Activated B cell treated with CpG ODN at 0.5 μM for 24 hours (primary cell): ENCODE results near the gene PBX3. TPM values are rescaled to one million over a fixed set of nuclear protein-coding genes. Genes with fewer than 3 reads are reported as not detected.

Source experiments
- ATAC-seq: fragments of 200-7000 bp; cut with Tn5 transposase; one replicate; pipeline ENCODE4 v1.10.0; 2021; ENCODE audit warnings: low read depth, mild to moderate bottlenecking, moderate library complexity
- CTCF ChIA-PET: fragments of 350-600 bp; sonication (Branson Sonifier 250); formaldehyde crosslinking; loops from one replicate; lab custom pipeline; 2021; ENCODE audit warnings: antibody characterized with exemption; lab: Charles Lee
- POLR2A ChIA-PET: fragments of 350-600 bp; sonication (Branson Sonifier 250); formaldehyde crosslinking; loops from one replicate; lab custom pipeline; 2021; ENCODE audit warnings: antibody characterized with exemption; lab: Charles Lee
- DNase-seq: peaks from one replicate; pipeline ENCODE4 v3.0.0; 2022
- H3K27ac Mint-ChIP-seq: one replicate; pipeline ENCODE4 v1.8.0; 2020; ENCODE audit warnings: mixed read lengths
- H3K27me3 Mint-ChIP-seq: one replicate; pipeline ENCODE4 v1.8.0; 2021; ENCODE audit warnings: mixed read lengths
- H3K36me3 Mint-ChIP-seq: one replicate; pipeline ENCODE4 v1.8.0; 2021; ENCODE audit warnings: low read depth, mixed read lengths
- H3K4me1 Mint-ChIP-seq: one replicate; pipeline ENCODE4 v1.8.0; 2021; ENCODE audit warnings: mixed read lengths
- H3K4me3 Mint-ChIP-seq: one replicate; pipeline ENCODE4 v1.8.0; 2020; ENCODE audit warnings: mild to moderate bottlenecking, mixed read lengths
- H3K9me3 Mint-ChIP-seq: one replicate; pipeline ENCODE4 v1.8.0; 2020; ENCODE audit warnings: mixed read lengths
- intact Hi-C: fragments of 100-400 bp; cut with micrococcal nuclease; formaldehyde crosslinking; loops from one replicate; pipeline ENCODE4 v1.15.1; 2024
- total RNA-seq: library from RNA; stranded (reverse); gene quantifications from 2 replicates; pipeline ENCODE4 v1.2.3, GENCODE V29; 2022
- TF ChIP-seq, protein P1 (sequence below): fragments of 200-600 bp; IDR thresholded peaks from one replicate; pipeline ENCODE4 v1.8.0; 2022; ENCODE audit warnings: antibody characterized with exemption, mild to moderate bottlenecking

PBX3 gene
- total RNA-seq, 1 donor from 2014 or later, result 37.2 TPM

DNA sequence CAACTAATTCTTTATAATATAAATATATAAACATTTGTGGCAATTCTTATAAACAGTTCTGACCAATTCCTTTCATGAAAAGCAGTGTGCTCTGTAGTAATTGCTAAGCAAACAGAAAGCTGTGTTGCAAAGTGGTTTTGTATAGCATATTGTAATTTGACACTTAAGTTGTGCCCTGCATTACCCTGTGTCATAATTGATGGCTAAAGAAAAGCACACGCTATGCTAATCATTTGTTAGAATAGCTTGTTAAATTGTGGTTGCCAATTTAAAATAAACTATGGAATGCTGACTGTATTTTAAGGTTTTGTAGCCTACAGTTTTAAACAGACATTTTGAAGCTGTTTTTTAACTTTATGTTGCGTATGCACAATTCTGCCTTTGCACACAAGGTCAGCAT, 140.0 kb downstream of the PBX3 start:
- DNase-seq, result no peak
- Mint-ChIP-seq H3K4me3 (no peak overlapping the region), H3K36me3 (no peaks in the 10 kb centered on the region), H3K9me3 (no peaks in the 10 kb centered on the region), H3K27ac (no peak overlapping the region), H3K4me1 (peaks cover 23% of the 10 kb centered on the region), H3K27me3 (no peaks in the 10 kb centered on the region)
- ATAC-seq, result no peak
- CTCF ChIA-PET, result interaction anchor here (1.6 kb wide), 1 partner anchor 328 kb away, joined by 3 read pairs; no protein-coding TSS in a partner anchor
- TF ChIP-seq, protein P1, sequence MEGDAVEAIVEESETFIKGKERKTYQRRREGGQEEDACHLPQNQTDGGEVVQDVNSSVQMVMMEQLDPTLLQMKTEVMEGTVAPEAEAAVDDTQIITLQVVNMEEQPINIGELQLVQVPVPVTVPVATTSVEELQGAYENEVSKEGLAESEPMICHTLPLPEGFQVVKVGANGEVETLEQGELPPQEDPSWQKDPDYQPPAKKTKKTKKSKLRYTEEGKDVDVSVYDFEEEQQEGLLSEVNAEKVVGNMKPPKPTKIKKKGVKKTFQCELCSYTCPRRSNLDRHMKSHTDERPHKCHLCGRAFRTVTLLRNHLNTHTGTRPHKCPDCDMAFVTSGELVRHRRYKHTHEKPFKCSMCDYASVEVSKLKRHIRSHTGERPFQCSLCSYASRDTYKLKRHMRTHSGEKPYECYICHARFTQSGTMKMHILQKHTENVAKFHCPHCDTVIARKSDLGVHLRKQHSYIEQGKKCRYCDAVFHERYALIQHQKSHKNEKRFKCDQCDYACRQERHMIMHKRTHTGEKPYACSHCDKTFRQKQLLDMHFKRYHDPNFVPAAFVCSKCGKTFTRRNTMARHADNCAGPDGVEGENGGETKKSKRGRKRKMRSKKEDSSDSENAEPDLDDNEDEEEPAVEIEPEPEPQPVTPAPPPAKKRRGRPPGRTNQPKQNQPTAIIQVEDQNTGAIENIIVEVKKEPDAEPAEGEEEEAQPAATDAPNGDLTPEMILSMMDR, result no peak
- intact Hi-C loops, result loop anchor here (5.0 kb wide), 2 partner anchors 35 to 140 kb away; partner anchors contain the start of gene PBX3
- POLR2A ChIA-PET, result interaction anchor here (0.7 kb wide), 1 partner anchor 56 kb away, joined by 3 read pairs; no protein-coding TSS in a partner anchor

DNA sequence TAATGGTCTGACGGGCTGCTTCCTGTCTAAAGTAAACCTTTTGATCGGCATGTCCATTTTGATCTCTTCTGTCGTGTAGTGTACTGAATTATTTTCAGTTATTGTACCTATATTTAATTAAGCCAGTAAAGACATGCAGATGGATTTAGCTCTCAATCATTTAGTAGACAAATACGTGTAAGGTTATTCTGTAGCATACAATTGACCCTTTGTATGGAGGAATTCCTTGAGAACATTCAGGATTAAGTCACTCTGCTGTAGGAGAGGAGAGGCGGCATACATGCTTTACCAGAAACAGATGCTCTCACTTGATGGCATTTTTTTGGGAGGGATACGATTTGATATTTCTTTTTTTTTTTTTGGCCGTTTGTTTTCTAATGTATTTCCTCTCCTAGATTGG, 141.0 kb downstream of the PBX3 start:
- H3K9me3 Mint-ChIP-seq, result no peaks in the 10 kb centered on the region
- no peaks in the 10 kb centered on the region for H3K36me3 Mint-ChIP-seq
- TF ChIP-seq, protein P1, result no peak
- no peak for ATAC-seq
- ChIA-PET POLR2A (no interaction called here), CTCF (interaction anchor here (1.6 kb wide), 1 partner anchor 329 kb away, joined by 3 read pairs; no protein-coding TSS in a partner anchor)
- no peak overlapping the region for H3K4me3 Mint-ChIP-seq
- no peak for DNase-seq
- H3K27ac Mint-ChIP-seq, result no peak overlapping the region
- H3K4me1 Mint-ChIP-seq, result peaks cover 23% of the 10 kb centered on the region
- intact Hi-C loops, result loop anchor here (2.0 to 5.0 kb wide), 3 partner anchors 36 to 141 kb away; partner anchors contain the start of gene PBX3
- H3K27me3 Mint-ChIP-seq, result no peaks in the 10 kb centered on the region

DNA sequence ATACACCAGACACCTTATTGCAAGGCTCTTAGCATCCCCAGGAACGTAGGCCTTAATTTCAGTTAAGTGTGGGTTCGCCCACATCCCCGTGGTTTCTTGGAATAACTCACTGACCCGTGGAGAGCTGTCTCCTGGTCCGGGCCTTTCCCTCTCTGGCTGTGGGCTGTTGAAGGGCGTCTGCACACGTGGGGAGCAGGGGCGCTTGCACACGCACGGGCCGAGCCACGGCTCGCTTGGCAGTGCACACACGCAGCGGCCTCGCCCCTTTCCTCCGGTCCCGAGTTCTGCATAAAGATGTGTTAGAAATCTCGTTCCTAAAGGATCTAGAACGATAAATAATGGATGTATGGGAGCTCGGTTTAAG, 141.9 kb downstream of the PBX3 start:
- H3K27ac Mint-ChIP-seq, result no peak overlapping the region
- H3K36me3 Mint-ChIP-seq, result no peaks in the 10 kb centered on the region
- intact Hi-C loops, result loop anchor here (2.0 to 5.0 kb wide), 3 partner anchors 37 to 142 kb away; partner anchors contain the start of gene PBX3
- TF ChIP-seq, protein P1, result no peak
- H3K4me1 Mint-ChIP-seq, result peaks cover 23% of the 10 kb centered on the region
- ATAC-seq (peak; percentile 62), DNase-seq (peak; percentile 18)
- POLR2A ChIA-PET, result interaction anchor here (0.9 kb wide), 1 partner anchor 141 kb away, joined by 3 read pairs; no protein-coding TSS in a partner anchor
- no peaks in the 10 kb centered on the region for H3K9me3 Mint-ChIP-seq
- CTCF ChIA-PET, result no interaction called here
- no peaks in the 10 kb centered on the region for H3K27me3 Mint-ChIP-seq
- H3K4me3 Mint-ChIP-seq, result peak overlapping the region; percentile 87

DNA sequence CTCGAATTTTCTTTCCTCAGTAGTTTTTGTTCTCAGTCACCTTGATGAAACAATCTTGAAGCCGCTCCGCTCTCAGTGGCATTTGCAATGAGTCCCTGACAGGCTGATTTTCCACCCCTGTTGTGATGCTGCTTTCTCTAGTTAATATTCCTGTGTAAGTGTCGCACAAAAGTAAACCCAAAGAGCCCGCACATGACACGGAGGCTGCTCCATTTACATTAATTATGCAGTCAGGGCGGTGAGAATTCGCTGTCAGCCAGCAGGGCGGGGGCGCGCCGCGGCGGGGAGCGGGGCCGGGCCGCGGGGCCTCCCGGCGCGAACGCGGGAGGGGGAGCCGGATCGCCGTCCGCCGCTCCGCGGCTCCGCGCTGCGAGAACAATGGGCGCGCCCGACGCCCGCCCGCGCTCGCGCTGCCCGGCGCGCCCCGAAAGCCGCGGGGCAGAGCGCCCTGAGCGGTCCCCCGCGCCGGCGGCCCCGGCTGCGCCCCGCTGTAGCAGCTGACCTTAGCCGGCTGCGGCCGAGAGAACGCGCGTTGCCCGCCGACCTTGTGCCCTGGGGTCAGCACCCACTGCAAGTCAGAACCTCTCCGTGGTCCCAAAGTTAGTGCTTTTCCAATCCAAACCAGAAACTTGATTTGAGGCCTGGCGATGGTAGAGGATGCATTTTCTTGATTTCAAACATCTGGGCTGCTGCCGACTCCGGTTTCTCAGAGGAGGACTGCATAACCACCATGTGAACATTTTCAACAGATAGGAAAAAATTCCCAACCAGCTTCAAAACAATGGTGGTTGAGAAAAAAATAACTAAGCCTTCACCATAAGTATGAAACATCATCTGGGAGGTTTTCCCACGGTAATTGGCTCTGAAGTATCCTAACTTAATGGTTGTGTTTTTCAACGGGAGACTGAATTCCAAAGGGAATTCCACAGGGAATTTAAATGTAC, 142.6 kb downstream of the PBX3 start:
- intact Hi-C loops, result loop anchor here (2.0 to 5.0 kb wide), 3 partner anchors 37 to 142 kb away; partner anchors contain the start of gene PBX3
- Mint-ChIP-seq H3K9me3 (no peaks in the 10 kb centered on the region), H3K4me3 (peak overlapping the region; percentile 87), H3K27me3 (no peaks in the 10 kb centered on the region), H3K4me1 (peaks cover 23% of the 10 kb centered on the region), H3K27ac (no peak overlapping the region), H3K36me3 (no peaks in the 10 kb centered on the region)
- TF ChIP-seq, protein P1, result no peak
- CTCF ChIA-PET, result no interaction called here
- DNase-seq, result peak; percentile 54
- peak; percentile 88 for ATAC-seq
- POLR2A ChIA-PET, result interaction anchor here (0.9 kb wide), 1 partner anchor 141 kb away, joined by 3 read pairs; no protein-coding TSS in a partner anchor

DNA sequence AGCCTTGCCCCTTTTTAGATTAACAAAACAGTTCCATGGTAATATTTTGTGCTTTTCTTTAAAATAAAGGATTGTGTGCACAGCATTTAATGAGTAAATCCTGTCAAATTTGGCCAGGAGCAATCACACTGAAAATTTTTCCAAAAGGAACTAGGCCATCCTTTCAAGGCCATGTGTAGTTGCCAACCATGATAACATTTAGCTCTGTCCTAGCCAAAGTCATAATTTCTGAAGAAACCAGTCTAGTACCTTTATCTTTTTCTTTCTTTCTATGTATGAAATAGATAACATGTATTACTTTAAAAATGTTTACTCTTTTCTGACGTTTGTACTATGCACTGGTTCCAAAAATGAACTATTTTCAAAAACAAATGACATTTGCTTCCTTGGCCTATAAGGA, 143.7 kb downstream of the PBX3 start:
- ChIA-PET POLR2A (no interaction called here), CTCF (interaction anchor here (1.0 kb wide), 1 partner anchor 72 kb away, joined by 3 read pairs; no protein-coding TSS in a partner anchor)
- TF ChIP-seq, protein P1, result no peak
- no peak for ATAC-seq
- no peaks in the 10 kb centered on the region for H3K36me3 Mint-ChIP-seq
- H3K27ac Mint-ChIP-seq, result no peak overlapping the region
- DNase-seq, result no peak
- H3K4me1 Mint-ChIP-seq, result peaks cover 17% of the 10 kb centered on the region
- no peaks in the 10 kb centered on the region for H3K27me3 Mint-ChIP-seq
- H3K4me3 Mint-ChIP-seq, result no peak overlapping the region
- intact Hi-C loops, result no loop called here
- no peaks in the 10 kb centered on the region for H3K9me3 Mint-ChIP-seq
